GM21619 (cell line): Measurements from ENCODE around the gene ELOVL2.

Experiments used
- ATAC-seq: cut with Tn5 transposase; IDR thresholded peaks from one replicate; pipeline ENCODE4 v1.9.1; 2021; ENCODE audit not compliant: unreplicated experiment

Gene ELOVL2

DNA sequence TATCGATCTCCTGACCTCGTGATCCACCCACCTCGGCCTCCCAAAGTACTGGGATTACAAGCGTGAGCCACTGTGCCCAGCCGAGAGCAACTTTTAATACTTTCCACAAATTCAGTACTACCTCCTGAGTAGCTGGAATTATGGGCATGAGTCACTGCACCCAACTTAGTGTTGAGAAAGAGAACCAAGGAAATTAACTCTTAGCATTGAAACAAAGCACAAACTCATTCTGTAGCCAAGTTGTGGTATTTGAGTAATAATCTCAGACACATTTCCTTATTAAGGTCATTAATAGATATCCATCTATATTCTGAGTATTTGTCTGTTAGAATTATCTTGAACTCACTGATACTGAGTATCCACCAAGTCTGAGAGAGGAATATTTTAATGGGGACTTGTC lies 14.3 kb upstream of the ELOVL2 start:
- ATAC-seq = no peak

GRCh38 chr6:11056871-11057270 lies 12.8 kb upstream of the ELOVL2 start:
- ATAC-seq = no peak

DNA sequence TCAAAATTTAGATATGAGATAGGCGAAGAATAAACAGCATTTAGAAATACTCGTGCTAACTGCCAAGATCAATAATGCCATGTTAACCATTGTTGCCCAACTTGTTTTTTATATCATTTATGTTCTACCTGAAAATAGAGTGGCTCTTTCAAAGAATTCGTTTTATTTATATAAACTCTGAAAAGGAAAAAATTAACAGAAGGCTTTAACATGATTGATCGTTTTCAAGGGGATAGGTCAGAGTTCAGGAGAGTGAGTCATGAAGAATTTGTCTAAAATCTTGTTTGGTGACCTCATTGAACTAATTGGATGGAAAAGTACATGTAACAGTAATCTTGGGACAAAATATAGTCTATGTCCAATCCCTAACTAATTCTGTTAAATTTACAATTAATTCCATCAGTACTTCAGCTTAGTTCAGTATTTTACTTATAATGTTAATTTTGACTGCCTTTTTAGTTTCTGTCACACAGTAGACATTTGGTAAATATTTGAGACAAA lies 11.1 kb upstream of the ELOVL2 start:
- no peak for ATAC-seq

DNA sequence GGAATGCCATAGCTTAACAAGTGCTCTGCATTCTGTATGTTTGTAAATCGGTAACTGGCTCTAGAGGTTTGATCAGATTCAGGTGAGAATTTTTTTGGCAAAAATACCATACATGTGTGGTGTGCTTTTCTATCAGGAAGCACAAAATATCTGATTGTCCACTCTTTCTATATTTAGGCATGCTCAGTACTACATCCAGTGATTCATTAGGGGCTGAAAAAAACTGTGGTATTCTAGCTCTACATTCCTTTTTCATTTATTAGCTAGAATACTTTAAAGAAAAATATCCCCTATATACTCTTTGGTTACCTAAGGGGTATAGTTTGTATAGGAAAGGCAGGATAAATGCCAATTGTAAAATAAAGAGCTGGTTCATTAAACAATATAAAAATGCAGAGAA lies 10.6 kb upstream of the ELOVL2 start:
- no peak for ATAC-seq

DNA sequence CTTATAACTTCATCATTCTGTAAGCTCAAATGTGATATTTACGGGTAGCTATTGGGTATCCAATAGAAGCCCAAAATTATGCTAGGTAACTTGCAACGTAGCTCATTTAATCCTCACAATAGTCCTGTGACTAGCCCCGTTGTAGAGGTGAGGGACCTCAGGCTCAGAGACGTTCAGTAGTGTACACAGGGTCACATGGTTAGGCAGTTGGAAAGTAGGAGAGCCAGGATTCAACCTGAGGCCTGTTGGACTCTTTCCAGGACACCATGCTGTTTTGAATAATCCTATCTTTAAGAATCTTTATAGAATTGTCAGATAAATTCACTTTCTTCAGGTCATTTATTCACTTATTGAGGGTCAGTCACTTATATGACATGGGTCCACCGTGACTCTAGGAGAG lies 9.2 kb upstream of the ELOVL2 start:
- no peak for ATAC-seq

DNA sequence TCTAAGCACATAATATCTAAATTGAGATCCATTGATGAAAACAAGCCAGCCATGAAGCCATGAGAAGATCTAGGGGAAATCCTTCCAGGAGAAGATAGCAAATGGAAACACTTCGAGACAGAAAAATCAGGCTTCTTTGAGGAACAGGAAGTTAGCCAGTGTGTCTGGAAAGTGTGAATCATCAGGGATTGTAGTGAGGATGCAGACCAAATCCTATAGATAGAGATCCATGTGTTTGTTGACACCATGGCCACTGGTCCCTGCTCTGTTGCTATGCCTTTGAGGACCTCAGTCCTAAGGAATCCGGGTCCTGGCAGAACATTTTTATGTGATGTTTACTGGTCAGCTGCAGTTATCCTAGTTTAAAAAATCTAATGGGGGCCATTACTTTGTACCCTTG lies 6.6 kb upstream of the ELOVL2 start:
- no peak for ATAC-seq

- ATAC-seq = no peak
Observed at GRCh38 chr6:11044712-11045167, 635 bp upstream of the ELOVL2 start.

DNA sequence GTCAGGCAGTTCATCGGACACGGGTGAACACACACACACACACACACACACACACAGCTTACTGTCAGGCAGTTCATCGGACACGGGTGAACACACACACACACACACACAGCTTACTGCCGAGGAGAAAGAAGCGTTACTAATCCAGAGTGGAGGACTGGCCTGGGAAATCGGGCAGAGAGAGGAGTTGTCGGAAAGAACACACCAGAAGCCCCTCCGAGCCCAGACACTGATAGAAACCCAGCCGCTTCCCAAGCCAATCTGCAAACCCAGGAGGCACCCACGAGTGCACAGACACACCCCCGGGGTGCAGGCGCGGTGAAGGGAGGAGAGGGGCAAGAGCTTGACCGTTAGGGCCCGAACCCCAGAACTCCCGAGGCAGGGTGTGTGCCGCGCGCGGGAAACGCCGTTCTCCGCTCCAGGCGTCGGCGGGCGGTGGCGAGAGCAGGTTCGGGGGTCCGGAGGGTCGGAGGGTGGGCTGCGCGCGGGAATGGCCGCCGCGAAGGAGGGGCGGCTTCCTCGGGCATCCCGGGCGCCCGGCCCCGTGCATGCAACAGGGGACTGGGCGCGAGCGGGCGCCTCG lies 636 bp downstream of the ELOVL2 start:
- ATAC-seq = no peak

DNA sequence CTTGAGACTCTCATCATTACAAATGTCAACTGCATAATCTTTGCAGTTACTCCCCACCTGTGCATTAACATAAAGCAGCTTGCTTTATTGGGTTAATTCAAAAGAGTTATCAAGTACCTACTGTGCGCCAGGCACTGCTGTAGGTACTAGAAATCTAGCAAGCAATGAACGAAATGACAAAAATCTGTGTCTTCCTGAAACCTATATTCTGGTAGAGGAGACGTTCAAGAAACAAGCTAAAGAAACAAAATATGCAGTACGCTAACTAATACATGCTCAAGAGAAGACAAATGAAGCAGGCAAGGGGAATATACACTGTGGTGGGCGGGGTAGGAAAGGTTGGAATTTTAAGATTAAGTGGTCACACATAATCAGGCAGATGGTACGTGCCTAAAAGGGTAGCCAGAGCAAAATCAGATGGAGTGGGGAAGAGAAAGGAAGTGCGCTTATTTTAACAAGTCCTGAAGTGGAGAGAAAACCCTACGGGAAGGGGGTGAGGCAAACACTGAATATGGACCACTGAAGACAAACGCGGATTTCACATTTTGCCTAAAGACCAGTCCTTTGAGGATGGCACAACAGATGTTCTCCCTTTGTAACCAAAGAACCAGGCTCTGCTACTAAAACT lies 1.2 kb downstream of the ELOVL2 start:
- no peak for ATAC-seq

DNA sequence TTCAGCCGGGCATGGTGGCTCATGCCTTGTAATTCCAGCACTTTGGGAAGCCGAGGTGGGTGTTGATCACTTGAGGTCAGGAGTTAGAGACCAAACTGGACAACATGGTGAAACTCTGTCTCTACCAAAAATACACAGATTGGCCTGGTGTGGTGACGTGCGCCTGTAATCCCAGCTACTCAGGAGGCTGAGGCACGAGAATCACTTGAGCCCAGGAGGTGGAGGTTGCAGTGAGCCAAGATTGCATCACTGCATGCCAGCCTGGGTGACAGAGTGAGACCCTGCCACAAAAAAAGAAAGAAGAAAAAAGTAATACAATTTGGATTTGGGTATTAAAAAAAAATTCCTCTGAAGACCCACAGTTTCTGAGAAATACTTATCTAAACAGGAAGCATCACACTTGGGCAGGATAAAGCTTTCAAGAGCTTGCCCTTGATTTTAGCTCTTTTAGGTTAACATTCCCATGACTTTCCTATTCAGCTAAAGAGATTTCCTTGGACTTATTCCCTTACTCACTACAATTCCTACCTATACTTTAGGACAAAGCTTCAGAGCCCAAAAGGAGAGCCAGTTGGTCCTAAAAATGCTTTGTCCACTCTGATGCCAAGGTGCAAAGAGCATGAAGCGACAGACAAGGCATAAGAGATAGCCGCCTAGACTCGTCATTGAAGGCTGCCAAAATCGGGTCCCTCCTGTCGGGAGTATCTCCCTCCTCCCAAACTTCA lies 1.9 kb downstream of the ELOVL2 start:
- no peak for ATAC-seq

DNA sequence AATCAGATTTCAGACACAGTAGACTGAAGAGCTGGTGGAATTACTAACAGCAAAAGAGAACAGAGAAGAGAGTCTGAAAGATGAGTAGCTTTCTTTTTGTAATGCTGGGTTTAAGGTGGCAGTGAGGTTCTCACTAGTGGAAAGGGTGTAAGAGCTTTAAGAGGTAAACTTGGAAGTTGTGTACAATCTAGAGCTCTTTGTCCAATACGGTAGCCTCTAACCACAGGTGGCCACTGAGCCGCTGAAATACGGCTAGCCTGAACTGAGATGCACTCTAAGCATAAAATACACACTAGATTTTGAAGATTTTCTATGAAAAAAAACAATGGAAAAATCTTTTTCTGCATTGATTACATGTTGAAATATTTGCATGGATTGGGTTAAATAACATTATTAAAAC lies 4.0 kb downstream of the ELOVL2 start:
- ATAC-seq = no peak

DNA sequence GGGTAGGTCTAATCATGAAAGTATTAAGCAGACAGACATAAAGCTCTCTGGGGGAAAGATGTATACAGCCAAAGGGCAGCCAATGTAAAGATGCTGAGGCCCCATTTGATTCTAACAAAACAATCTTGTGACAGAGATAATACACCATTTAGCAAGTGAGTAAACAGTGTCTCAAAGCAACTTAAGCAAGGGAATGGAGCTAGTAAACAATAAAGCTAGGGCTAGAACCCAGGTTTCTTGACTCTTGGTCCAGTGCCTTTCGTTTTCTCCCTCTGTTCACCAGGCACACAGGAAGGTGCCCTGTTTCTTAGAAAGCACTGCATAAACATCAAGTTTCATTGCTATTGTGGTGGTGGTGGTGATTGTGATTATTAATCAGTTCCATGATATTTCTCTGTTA lies 5.1 kb downstream of the ELOVL2 start:
- no peak for ATAC-seq

GRCh38 chr6:11036977-11037430 lies 7.1 kb downstream of the ELOVL2 start:
- ATAC-seq = no peak

DNA sequence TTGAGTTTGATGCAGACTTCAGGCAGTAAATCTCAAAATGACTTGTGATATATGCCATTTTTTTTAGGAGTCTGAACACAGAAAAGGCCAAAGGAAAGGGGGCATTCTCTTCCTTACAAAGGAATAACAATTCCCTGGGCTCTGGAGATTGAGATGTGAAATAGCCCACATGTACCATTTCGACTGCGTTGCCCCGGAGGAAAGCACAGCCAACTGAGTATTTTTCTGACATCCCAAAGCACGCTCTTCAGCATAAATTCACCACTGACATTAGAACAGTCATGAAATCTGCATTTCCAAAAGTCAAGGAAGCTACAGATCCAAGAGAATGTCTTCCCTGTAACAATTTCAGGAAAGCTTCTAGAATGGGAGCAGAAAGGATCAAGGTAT lies 7.8 kb downstream of the ELOVL2 start:
- no peak for ATAC-seq

GRCh38 chr6:11035616-11036350 lies 8.3 kb downstream of the ELOVL2 start:
- no peak for ATAC-seq

DNA sequence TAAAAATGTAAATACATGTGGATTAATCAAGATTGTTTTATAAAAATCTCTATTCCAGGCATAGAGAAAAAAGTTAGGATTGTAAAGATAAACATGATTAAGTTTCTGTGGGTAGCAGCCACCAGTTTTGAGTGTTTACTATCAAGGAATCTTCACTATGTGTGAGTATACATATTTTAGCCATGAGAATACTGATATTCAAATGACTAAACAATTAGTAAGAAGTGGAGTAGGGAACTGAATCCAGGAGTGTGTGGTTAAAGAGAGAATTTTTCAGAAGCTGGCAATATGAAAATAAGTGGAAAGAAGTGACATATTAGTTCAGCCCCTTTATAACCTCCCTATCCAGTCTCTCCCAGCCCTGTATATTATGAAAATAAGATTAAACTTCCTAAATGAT lies 10.3 kb downstream of the ELOVL2 start:
- no peak for ATAC-seq

GRCh38 chr6:11030904-11031303 lies 13.2 kb downstream of the ELOVL2 start:
- ATAC-seq = no peak

- ATAC-seq = no peak
Observed at GRCh38 chr6:11028959-11029358, 15.1 kb downstream of the ELOVL2 start.

GRCh38 chr6:11027565-11028110 lies 16.5 kb downstream of the ELOVL2 start:
- ATAC-seq = no peak

DNA sequence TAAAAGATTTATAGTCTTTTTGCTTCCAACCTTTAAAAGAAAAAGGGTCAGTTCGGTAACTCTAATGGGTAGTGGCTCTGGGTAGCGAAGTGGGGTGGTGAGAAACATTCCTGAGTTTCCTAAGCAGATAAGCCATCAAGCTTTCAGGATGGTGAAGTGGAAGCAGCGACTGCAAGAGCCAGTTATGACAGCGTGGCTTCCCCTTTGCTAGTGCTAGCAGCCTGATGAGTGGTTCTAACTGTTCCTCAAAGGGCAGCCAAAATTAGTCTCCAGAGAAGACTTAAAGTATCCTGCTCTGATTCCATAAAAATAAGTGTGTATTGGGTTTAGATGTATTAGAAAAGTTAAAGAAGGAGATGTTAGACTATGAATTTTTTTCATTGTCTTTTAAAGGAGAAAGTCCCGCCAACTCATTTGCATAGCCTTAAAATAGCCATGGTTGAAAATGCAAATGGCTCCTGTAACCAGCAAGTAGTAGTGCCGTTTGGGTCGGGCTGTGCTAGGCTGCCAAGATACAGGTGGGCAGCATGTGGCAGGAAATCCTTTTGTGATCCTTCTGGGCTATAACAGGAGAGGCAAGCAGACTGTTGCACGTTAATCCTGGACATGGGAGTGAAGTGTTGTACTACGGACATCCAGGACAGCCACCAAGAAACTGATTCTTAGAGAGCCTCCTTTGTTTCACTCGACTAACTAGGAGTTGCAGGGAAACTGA lies 18.0 kb downstream of the ELOVL2 start:
- peak; percentile 88 for ATAC-seq

GRCh38 chr6:11025130-11025529 lies 19.0 kb downstream of the ELOVL2 start:
- ATAC-seq = no peak
